ENCODE measurements around the gene LCAT.

LCAT gene

GRCh38 chr16:67932462-67932840, 11.5 kb downstream of the LCAT start:
- Histone ChIP-seq H2AFZ (ENCODE audit: low read length) (no peak overlapping the region), H3F3A (ENCODE audit: low read depth) (no peaks in the 10 kb centered on the region), H4K20me1 (ENCODE audit: insufficient read depth, low read length, poor library complexity, severe bottlenecking) (peaks cover 7% of the 10 kb centered on the region), H3K9me2 (replicated peaks; ENCODE audit: low read depth, low read length) (no peaks in the 10 kb centered on the region), H3K4me2 (ENCODE audit: low read depth, low read length, poor library complexity, severe bottlenecking) (no peak overlapping the region), H3K4me1 (ENCODE audit: insufficient read depth, low read length, poor library complexity, severe bottlenecking) (peaks cover 8% of the 10 kb centered on the region), H3K27me3 (ENCODE audit: insufficient read depth, low read length, poor library complexity, severe bottlenecking) (no peaks in the 10 kb centered on the region), H3K4me3 (ENCODE audit: low read length, poor library complexity, severe bottlenecking) (no peak overlapping the region), H3K79me2 (ENCODE audit: insufficient read depth, low read length) (peaks cover 22% of the 10 kb centered on the region), H3K9me3 (ENCODE audit: insufficient read depth, low read depth, low read length) (no peaks in the 10 kb centered on the region), H3K36me3 (ENCODE audit: insufficient read depth, low read length) (peaks cover 10% of the 10 kb centered on the region; the same call in 1 of the 2 replicates), H3K9ac (ENCODE audit: low read depth, low read length, poor library complexity, severe bottlenecking) (no peak overlapping the region)
- TF ChIP-seq, protein P1, sequence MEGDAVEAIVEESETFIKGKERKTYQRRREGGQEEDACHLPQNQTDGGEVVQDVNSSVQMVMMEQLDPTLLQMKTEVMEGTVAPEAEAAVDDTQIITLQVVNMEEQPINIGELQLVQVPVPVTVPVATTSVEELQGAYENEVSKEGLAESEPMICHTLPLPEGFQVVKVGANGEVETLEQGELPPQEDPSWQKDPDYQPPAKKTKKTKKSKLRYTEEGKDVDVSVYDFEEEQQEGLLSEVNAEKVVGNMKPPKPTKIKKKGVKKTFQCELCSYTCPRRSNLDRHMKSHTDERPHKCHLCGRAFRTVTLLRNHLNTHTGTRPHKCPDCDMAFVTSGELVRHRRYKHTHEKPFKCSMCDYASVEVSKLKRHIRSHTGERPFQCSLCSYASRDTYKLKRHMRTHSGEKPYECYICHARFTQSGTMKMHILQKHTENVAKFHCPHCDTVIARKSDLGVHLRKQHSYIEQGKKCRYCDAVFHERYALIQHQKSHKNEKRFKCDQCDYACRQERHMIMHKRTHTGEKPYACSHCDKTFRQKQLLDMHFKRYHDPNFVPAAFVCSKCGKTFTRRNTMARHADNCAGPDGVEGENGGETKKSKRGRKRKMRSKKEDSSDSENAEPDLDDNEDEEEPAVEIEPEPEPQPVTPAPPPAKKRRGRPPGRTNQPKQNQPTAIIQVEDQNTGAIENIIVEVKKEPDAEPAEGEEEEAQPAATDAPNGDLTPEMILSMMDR (conservative IDR thresholded peaks at IDR 0.05; ENCODE audit: low read length): no peak
- TF ChIP-seq EZH2phosphoT487 (IDR thresholded peaks at IDR 0.05; ENCODE audit: borderline replicate concordance): no peak

GRCh38 chr16:67931712-67932461, 12.0 kb downstream of the LCAT start, which contains the start of gene CTRL:
CTRL (minus strand) TSS chr16:67931862; CDS start chr16:67931852, 10 bp downstream.
- H3K79me2 ChIP-seq (ENCODE audit: insufficient read depth, low read length): peaks cover 17% of the 10 kb centered on the region; the same call in 1 of the 2 replicates
- peaks cover 7% of the 10 kb centered on the region for H4K20me1 ChIP-seq (ENCODE audit: insufficient read depth, low read length, poor library complexity, severe bottlenecking)
- H3K9me2 ChIP-seq (replicated peaks; ENCODE audit: low read depth, low read length): no peaks in the 10 kb centered on the region
- H3F3A ChIP-seq (ENCODE audit: low read depth): no peaks in the 10 kb centered on the region
- H3K4me3 ChIP-seq (ENCODE audit: low read length, poor library complexity, severe bottlenecking): no peak within 1 kb of the TSS
- H3K9me3 ChIP-seq (ENCODE audit: insufficient read depth, low read depth, low read length): no peaks in the 10 kb centered on the region
- H2AFZ ChIP-seq (ENCODE audit: low read length): no peak within 1 kb of the TSS
- H3K27me3 ChIP-seq (ENCODE audit: insufficient read depth, low read length, poor library complexity, severe bottlenecking): no peaks in the 10 kb centered on the region
- H3K36me3 ChIP-seq (ENCODE audit: insufficient read depth, low read length): peaks cover 13% of the 10 kb centered on the region; the same call in 1 of the 2 replicates
- no peak for TF ChIP-seq EZH2phosphoT487 (IDR thresholded peaks at IDR 0.05; ENCODE audit: borderline replicate concordance)
- TF ChIP-seq, protein P1 (conservative IDR thresholded peaks at IDR 0.05; ENCODE audit: low read length): no peak
- peaks cover 5% of the 10 kb centered on the region for H3K4me1 ChIP-seq (ENCODE audit: insufficient read depth, low read length, poor library complexity, severe bottlenecking)
- H3K9ac ChIP-seq (ENCODE audit: low read depth, low read length, poor library complexity, severe bottlenecking): no peak within 1 kb of the TSS
- no peak within 1 kb of the TSS for H3K4me2 ChIP-seq (ENCODE audit: low read depth, low read length, poor library complexity, severe bottlenecking)

DNA sequence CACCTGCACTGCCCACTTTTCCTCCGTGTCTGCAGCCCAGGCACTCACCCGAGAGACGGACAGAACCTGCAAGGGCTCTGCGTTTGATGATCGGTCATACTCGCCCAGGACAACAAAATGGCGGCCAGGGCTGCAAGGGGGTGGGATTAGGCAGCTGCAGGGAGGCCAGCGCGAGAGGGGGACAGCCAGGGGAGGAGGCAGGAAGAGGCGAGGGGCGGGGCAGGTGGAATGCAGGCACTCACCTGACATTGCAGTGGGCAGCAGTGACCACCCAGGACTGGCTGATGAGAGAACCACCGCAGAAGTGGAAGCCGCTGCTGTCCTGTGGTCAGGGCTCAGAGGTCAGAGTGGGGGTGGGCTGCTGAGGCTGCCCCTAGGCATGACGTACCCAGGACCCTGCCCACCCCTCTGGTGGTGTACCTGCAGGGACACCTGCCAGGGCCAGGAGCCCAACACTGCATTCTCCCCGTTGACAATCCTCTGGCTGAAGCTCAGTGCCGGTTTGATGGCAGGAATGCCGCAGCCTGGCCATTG, 13.2 kb downstream of the LCAT start:
- no peak overlapping the region for H2AFZ ChIP-seq (ENCODE audit: low read length)
- H3K4me3 ChIP-seq (ENCODE audit: low read length, poor library complexity, severe bottlenecking): no peak overlapping the region
- no peak for TF ChIP-seq EZH2phosphoT487 (IDR thresholded peaks at IDR 0.05; ENCODE audit: borderline replicate concordance)
- TF ChIP-seq, protein P1 (conservative IDR thresholded peaks at IDR 0.05; ENCODE audit: low read length): no peak
- peaks cover 8% of the 10 kb centered on the region for H3K4me1 ChIP-seq (ENCODE audit: insufficient read depth, low read length, poor library complexity, severe bottlenecking)
- peaks cover 6% of the 10 kb centered on the region; the same call in 1 of the 2 replicates for H3K79me2 ChIP-seq (ENCODE audit: insufficient read depth, low read length)
- H3K9ac ChIP-seq (ENCODE audit: low read depth, low read length, poor library complexity, severe bottlenecking): no peak overlapping the region
- H3K4me2 ChIP-seq (ENCODE audit: low read depth, low read length, poor library complexity, severe bottlenecking): no peak overlapping the region
- H3K9me3 ChIP-seq (ENCODE audit: insufficient read depth, low read depth, low read length): no peaks in the 10 kb centered on the region
- peaks cover 13% of the 10 kb centered on the region; the same call in 1 of the 2 replicates for H3K36me3 ChIP-seq (ENCODE audit: insufficient read depth, low read length)
- H4K20me1 ChIP-seq (ENCODE audit: insufficient read depth, low read length, poor library complexity, severe bottlenecking): peaks cover 7% of the 10 kb centered on the region
- no peaks in the 10 kb centered on the region for H3K27me3 ChIP-seq (ENCODE audit: insufficient read depth, low read length, poor library complexity, severe bottlenecking)
- H3F3A ChIP-seq (ENCODE audit: low read depth): no peaks in the 10 kb centered on the region
- no peaks in the 10 kb centered on the region for H3K9me2 ChIP-seq (replicated peaks; ENCODE audit: low read depth, low read length)

All from Loucy (cell line).